Measurements from ENCODE around the gene SOWAHA.

The SOWAHA gene

GRCh38 chr5:132812781-132813598 lies at the start of gene SOWAHA:
Gene SOWAHA (plus strand): TSS chr5:132813302. CDS start chr5:132813622, 320 bp downstream.
- peak; percentile 97 for DNase-seq

- DNase-seq, result no peak
These were observed 49.1 kb upstream of the SOWAHA start for GRCh38 chr5:132764051-132764450.

DNA sequence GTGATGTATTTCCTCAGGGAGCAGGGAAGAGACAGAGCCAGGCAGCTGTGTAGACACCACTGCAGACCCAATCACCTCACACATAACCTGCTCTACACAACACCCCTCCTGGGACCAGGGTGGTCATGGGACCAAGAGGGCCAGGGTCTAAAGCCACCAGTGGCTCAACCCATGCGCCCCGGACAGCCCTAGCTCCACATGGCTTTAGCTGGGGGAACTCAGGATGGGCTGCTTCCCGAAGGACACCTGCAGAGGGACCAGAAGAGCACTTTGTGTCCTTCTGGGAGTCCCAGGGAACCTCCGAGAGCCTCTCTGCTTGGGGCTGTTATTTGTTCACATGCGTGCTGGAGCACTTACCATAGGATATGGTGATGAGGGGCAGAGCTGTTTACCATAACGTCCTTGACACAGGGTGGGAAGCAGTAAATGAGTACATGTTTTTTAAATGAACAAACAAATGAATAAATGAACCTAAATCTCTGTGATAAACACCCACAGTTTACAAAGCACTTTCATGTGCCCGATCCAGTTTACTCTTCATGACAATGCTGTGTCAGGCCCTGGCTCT lies 48.3 kb upstream of the SOWAHA start:
- DNase-seq, result no peak

DNA sequence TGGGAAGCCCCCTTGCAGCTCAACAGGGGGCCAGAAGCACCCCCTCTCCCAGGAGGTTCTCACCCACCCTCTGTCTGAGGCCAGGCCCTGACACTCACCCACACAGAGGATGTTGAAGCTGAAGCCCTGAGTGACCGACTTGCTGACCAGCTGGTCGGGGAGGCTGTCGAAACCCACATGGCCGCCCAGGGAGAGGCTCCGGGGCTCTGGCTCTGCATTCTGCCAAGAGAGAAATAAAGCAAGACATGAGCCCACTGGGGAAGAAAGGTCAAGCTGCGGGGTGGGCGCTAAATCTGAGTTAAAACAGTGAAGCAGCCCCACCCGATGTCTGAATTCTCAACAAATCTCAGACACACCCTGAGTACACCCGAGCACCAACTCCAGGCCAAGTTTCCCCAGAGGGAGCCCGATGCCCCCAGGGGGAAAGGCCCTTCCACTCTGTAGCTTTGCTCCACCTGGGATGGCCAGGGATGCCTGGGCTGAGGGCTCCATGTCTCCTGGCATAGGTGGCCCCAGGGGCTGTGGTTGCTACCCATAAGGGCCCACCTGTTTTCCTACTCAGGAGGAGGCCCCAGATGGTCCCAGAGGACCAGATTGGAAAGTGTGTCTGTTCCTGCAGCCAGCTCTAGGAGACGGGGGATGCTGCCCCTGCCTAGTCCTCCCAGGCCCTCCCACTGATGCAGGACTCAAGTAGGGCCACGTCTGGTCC lies 47.6 kb upstream of the SOWAHA start:
- DNase-seq, result no peak

DNA sequence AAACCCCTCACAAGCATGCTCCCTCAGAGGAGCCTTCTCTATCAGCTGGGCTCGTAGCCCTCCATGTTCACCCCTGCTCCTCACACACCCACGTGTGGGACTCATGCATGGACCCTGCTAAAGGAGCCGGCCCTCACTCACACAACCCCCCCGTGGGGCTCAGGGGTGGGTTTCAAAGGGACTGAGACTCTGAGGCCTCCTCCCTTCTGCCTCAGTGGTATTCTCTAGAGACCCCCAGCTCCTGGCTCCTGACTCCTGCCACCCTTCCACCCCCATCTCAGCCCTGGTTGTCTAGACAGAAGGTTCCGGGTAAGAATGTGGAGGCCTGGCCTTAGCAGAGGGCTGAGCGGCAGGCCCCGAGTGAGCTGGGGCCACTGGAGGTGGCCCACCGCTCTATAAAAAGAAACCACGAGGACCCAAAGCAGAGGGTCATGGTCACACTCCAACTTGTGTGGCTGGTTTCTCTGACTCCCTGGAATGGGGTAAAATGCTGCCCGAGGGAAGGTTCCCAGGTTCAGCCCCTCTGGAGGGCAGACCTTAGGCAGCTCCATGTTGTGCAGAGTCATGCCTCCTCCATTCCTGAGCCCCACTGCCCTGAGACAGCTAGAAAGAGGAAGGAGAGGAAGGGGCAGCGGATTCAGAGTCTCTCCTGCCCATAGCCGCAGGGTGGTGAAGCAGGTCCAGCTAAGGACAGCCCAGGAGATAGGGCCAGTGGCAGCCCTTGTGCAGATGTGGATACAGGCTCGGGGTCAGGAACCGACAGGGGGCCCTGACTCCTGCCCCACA lies 46.9 kb upstream of the SOWAHA start:
- DNase-seq, result no peak

DNA sequence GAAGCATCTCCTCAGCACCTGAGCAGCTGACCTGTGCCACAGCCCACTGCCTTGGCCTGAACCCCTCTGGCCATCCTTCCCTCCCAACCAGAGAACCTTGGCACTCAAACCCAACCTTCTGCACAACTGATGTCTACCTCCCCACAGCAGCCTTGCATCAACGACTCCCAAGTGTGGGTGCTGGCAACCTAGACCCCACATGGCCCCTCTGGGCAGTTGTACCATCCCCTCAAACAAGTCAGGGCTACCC lies 46.4 kb upstream of the SOWAHA start:
- no peak for DNase-seq

DNA sequence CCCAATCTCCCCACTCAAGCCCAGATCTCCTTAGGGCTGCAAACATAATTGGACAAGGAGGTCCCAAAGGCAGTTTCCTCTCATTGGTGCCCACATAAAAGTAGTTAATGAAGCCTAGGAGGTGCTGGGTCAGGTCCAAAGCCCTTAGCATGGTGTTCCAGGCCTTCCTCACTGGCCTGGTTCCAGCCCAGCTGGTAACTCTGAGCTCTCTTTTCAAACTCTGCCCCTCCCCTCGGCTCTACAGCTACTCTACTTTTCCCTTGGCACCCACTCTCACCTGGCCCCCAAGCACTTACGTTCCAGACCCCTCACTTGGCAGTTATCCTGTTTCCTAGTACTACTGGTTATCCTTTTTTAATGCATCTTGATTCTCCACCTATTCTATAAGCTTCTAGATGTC lies 46.0 kb upstream of the SOWAHA start:
- DNase-seq, result no peak

- DNase-seq, result no peak
These were observed 44.6 kb upstream of the SOWAHA start for GRCh38 chr5:132768485-132768868.

GRCh38 chr5:132770476-132771159 lies 42.5 kb upstream of the SOWAHA start:
- no peak for DNase-seq

DNA sequence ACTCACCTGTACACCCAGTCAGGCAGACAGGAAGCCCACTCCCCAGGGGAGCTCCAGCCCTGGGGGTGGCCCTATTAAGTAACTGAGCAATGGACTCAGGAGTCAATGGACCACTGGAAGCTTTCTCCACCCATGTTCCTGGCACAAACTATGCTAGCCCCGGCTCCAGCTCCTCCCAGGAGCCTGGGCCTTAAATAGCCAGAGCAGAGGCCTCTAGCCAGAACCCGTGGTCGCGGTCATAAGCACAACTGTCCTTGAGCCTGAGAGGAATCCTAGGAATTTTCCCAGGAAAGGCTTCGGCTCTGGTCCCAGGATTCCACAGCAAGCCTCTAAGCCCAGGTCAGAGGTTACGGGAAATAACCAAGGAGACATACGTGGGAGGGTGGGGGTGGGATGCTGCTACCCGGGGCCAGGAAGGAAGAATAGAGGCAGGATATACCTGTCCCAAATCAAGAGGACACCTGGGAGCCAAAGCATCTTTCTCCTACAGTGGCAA lies 41.6 kb upstream of the SOWAHA start:
- peak; percentile 35 for DNase-seq

- no peak for DNase-seq
These were observed 40.6 kb upstream of the SOWAHA start for GRCh38 chr5:132772291-132773070.

GRCh38 chr5:132773114-132773513 lies 40.0 kb upstream of the SOWAHA start:
- DNase-seq, result no peak

- peak; percentile 60 for DNase-seq
These were observed 39.3 kb upstream of the SOWAHA start for GRCh38 chr5:132773601-132774355.

DNA sequence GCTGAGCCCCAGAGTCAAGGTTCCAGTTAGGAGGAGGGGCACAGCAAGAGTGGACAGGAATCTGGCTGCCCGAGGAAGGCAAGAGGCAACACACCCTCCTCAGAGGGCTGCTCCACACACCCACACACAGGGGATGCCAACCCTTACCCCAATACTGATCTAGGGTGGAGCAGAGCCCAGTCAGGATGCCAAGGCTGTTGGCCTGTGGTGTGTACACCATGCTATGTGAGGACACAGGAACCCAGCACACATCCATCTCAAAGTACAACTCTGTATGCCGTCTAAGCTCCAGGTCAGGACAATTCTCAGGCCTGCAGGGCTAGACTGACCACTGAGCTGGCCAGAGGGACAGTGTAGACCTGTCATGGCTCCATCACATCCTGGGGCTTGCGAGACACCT lies 38.7 kb upstream of the SOWAHA start:
- no peak for DNase-seq

DNA sequence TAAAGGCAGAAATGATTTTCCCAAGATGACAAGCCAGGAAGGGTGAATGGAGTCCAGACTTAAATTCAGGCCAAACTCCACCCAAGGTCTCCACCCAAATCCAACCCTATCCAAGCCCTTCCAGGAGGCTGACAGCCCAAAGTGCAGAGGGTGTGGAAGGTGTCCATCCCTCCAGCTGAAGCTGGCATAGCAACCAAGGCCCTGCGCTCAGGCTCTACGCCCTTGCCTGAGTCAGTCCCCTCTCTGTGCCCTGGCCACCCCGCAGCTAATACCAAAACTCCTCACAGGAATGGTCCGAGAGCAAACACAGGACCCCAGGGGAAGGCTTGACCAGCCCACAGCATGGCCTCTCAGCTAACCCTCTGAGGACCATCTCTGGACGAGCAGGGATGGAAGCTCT lies 38.2 kb upstream of the SOWAHA start:
- no peak for DNase-seq

- DNase-seq, result no peak
These were observed 37.6 kb upstream of the SOWAHA start for GRCh38 chr5:132775476-132775961.

GRCh38 chr5:132776131-132776937 lies 36.8 kb upstream of the SOWAHA start:
- peak; percentile 84 for DNase-seq

DNA sequence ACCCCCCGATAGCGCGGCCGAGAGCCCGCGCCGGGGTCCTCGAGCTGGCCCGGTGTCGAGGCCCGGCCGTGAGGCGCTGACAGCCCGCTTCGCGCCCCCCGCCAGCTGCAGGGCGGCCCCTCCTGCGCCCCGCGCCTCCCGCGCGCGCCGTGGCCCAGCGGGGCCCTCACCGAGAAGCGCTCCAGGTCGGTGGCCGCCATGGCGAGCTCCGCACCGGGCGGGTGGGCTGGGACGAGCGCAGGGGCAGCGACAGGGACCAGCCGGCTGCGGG lies 36.2 kb upstream of the SOWAHA start:
- no peak for DNase-seq

GRCh38 chr5:132777209-132778069 lies 35.7 kb upstream of the SOWAHA start, which contains the start of gene SEPTIN8:
Gene SEPTIN8 (minus strand): TSS chr5:132777239. CDS start chr5:132777137, 102 bp downstream.
- peak; percentile 87 for DNase-seq
